ENCODE data around the gene NAALADL2. TPM values are rescaled to one million over a fixed set of nuclear protein-coding genes. Genes with fewer than 3 reads are reported as not detected.

The NAALADL2 gene
- total and polyA plus RNA-seq, 2 of the 8 experiments (the other 6 are each of a cell fraction or from before 2014, with no cell fraction given), result 0.12 to 0.22 TPM

GRCh38 chr3:175224051-175224450 lies 364.9 kb downstream of the NAALADL2 start:
- Histone ChIP-seq H2BK5ac (ENCODE audit: low read depth, low read length) (no peak overlapping the region), H4K20me1 (replicated peaks in 1 of 2; ENCODE audit: control insufficient read depth in 1 of 2, insufficient read depth in 2 of 2, low read length in 2 of 2) (no peaks in the 10 kb centered on the region), H3K56ac (replicated peaks; ENCODE audit: insufficient read length, low read depth, low read length) (no peak overlapping the region), H4K5ac (ENCODE audit: insufficient read length, low read depth, low read length) (no peak overlapping the region), H2BK15ac (ENCODE audit: low read length) (no peak overlapping the region), H3K36me3 (ENCODE audit: control insufficient read depth in 2 of 4, insufficient read depth in 4 of 4, low read length in 3 of 4) (no peaks in the 10 kb centered on the region), H3K4me1 (replicated peaks in 1 of 4; ENCODE audit: control insufficient read depth in 3 of 4, insufficient read depth in 4 of 4, low read length in 3 of 4) (no peaks in the 10 kb centered on the region), H3K9me3 (ENCODE audit: insufficient read depth in 2 of 2, low read depth in 1 of 2, low read length in 1 of 2) (no peaks in the 10 kb centered on the region), H2BK12ac (ENCODE audit: low read depth, low read length) (no peak overlapping the region), H3K79me1 (ENCODE audit: low read depth, low read length) (no peaks in the 10 kb centered on the region), H4K8ac (ENCODE audit: extremely low read depth, insufficient read depth, low read length) (no peak overlapping the region), H4K91ac (replicated peaks; ENCODE audit: insufficient read length, low read length) (no peak overlapping the region), H3K4ac (replicated peaks; ENCODE audit: insufficient read length, low read depth, low read length) (no peak overlapping the region), H3K9ac (replicated peaks in 1 of 4; ENCODE audit: extremely low read depth in 1 of 4, low read depth in 3 of 4, low read length in 3 of 4) (no peak overlapping the region), H3K27me3 (replicated peaks in 1 of 4; ENCODE audit: control insufficient read depth in 3 of 4, extremely low read depth in 1 of 4, insufficient read depth in 3 of 4, low read length in 3 of 4) (no peaks in the 10 kb centered on the region), H3K4me2 (ENCODE audit: insufficient read depth in 1 of 2, low read depth in 2 of 2, low read length in 2 of 2) (no peak overlapping the region), H3K79me2 (ENCODE audit: control insufficient read depth in 1 of 2, insufficient read depth in 2 of 2, low read length in 2 of 2) (no peaks in the 10 kb centered on the region), H3K4me3 (ENCODE audit: extremely low read depth in 1 of 4, insufficient read depth in 2 of 4, low read depth in 3 of 4, low read length in 4 of 4) (no peak overlapping the region), H2BK20ac (ENCODE audit: low read length) (no peak overlapping the region), H2AK5ac (ENCODE audit: low read depth, low read length) (no peak overlapping the region), H3K18ac (ENCODE audit: extremely low read depth, low read length) (no peak overlapping the region), H3K23me2 (ENCODE audit: low read depth, low read length) (no peaks in the 10 kb centered on the region; the same call in 1 of the 2 replicates), H2AFZ (ENCODE audit: low read length) (no peak overlapping the region), H3K27ac (ENCODE audit: low read depth, low read length) (no peak overlapping the region), H3K23ac (ENCODE audit: insufficient read length) (no peak overlapping the region), H3K14ac (ENCODE audit: insufficient read length) (no peak overlapping the region), H2BK120ac (replicated peaks; ENCODE audit: low read depth, low read length) (no peak overlapping the region)
- CTCF ChIA-PET (ENCODE audit: partially characterized antibody), result no interaction called here
- no peak for TF ChIP-seq POLR2A (IDR thresholded peaks at IDR 0.05; ENCODE audit: control extremely low read depth in 1 of 2, low read depth in 2 of 2, low read length in 2 of 2)
- no peak for TF ChIP-seq KDM1A (IDR thresholded peaks at IDR 0.05; ENCODE audit: borderline replicate concordance, low read length)
- TF ChIP-seq TEAD4 (IDR thresholded peaks at IDR 0.05; ENCODE audit: low read depth, low read length), result no peak
- no peak for TF ChIP-seq CEBPB (IDR thresholded peaks at IDR 0.05; ENCODE audit: low read depth, low read length)
- TF ChIP-seq SUZ12 (IDR thresholded peaks at IDR 0.05; ENCODE audit: low read length), result no peak
- TF ChIP-seq CTCF (IDR thresholded peaks at IDR 0.05; ENCODE audit: control extremely low read depth in 1 of 3, insufficient read depth in 1 of 3, low read depth in 1 of 3, low read length in 3 of 3), result no peak
- no peak for TF ChIP-seq TCF12 (IDR thresholded peaks at IDR 0.05; ENCODE audit: low read depth, low read length)
- no peak for FAIRE-seq
- 92% methylated on average over 6 of the region's 6 CpGs; no CpG with 5 or more reads in 1 of the 2 experiments for WGBS, 2 experiments (ENCODE audit: extremely low coverage in 1 of 2, insufficient coverage in 1 of 2, insufficient read length in 1 of 2, insufficient replicate concordance in 2 of 2, low coverage in 1 of 2, low lambda C conversion rate in 2 of 2, missing lambda C conversion rate in 1 of 2)
- POLR2A ChIA-PET (ENCODE audit: partially characterized antibody), result no interaction called here
- DNase-seq (ENCODE audit: low read depth in 1 of 2, low spot score in 2 of 2), result no peak
